Measurements from ENCODE around the gene CLCNKA.
A peak's percentile ranks its signal among the peaks of the same experiment; 100 is the strongest.

The CLCNKA gene

DNA sequence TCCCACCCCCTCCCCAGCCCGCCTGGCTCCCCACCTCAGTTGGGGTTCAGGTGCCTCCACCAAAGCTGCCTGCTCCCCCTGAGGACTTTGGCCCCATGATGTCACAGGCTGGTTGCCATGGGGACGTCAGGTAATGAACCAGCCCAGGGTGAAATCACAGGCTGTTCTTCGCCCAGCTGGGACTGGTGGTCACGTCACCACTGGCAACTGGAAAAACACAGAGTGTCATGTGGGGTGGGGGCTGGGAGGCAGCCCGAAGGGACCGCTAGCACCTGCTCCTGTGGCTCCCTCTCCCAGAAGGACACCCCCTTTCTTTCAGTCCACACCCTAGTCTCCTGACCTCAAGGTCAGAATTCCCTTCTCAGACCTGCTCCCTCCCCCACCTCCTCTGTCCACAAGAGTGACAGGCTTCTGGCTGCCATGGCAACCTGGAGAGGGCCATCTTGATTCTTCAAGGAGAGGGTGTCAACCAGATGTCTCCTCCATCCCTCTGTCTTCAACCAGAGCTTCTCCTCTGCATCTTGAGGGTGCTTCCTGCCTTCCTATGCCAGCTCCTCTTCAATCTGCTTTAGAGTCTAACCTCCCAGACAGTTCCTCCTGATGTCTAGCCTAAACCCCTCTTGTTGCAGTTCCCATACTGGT lies 45.4 kb downstream of the CLCNKA start:
- DNase-seq (ENCODE audit: low spot score in 2 of 2) (no peak), ATAC-seq (replicated peaks; ENCODE audit: extremely low read depth, poor library complexity, severe bottlenecking) (no peak)
- Mint-ChIP-seq H3K27ac (ENCODE audit: low read depth) (peak overlapping the region; percentile 38), H3K27me3 (peaks cover 10% of the 10 kb centered on the region), H3K9me3 (no peaks in the 10 kb centered on the region), H3K4me3 (no peak overlapping the region), H3K36me3 (ENCODE audit: insufficient read depth) (peaks cover 3% of the 10 kb centered on the region), H3K4me1 (peaks cover 39% of the 10 kb centered on the region)

DNA sequence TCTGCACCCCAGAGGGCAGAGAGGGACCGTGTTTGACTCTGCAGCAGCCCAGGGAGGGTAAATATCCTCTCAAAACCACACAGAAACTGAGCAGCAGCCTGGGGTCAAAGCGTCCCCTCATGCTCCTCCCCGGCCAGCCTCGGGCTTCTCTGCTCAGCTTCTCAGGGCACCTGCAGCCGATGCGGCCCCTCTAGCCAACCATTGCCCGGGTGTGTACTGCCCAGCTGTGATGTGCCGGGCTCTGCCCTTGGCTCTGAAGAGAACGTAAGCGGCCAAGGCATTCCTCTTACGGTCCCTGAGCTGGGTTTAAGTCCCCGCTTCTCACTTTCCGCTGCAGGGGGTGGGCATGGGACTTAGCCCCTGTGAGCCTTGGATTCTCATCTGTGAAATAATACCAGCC lies 46.1 kb downstream of the CLCNKA start:
- Mint-ChIP-seq H3K4me3 (no peak overlapping the region), H3K27ac (ENCODE audit: low read depth) (peak overlapping the region; percentile 38), H3K27me3 (peaks cover 10% of the 10 kb centered on the region), H3K4me1 (peaks cover 39% of the 10 kb centered on the region), H3K36me3 (ENCODE audit: insufficient read depth) (peaks cover 3% of the 10 kb centered on the region), H3K9me3 (no peaks in the 10 kb centered on the region)
- ATAC-seq (replicated peaks; ENCODE audit: extremely low read depth, poor library complexity, severe bottlenecking), result no peak
- DNase-seq (ENCODE audit: low spot score in 2 of 2), result no peak

DNA sequence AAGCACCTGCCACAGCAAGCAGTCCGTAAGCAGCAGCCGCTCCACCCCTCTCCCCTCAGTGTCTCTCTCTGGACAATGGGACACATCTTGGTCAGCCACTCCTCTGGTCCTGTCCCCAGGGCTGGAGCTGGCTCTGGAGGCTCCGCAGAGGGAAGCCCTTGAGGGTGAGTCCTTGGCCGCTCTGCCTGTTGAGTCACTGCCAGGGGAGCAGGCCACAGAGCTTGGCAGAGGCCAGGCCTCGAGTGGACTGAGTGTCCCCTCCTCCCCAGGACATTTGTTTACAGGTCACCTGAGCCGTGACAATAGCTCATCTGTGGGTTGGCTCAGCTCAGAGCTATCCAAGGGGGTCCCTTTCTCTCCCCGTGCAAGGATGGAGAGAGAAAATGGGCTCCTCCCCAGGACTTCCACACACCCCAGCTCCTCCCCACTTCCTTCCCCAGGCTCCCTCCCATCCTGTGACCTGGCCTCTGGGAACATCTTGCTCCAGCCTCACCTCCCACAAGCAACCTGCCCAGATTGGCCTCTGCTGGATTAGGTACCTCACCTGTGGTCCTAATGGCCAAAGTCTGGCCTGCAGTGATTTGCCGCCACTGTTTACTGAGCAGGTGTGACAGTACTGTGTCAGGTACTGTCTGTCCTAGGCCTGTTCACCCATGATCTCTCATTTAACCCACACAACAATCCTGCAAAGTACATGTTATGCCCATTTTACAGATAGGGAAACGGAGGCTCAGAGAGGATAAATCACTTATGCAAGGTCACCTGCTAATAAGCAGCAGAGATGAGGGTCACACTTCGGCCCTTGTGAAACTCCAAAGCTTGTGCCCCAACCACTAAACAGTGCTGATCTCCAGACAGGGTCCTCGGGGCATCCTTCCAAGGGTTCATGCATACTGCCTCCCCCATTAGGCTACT lies 46.8 kb downstream of the CLCNKA start:
- ATAC-seq (replicated peaks; ENCODE audit: extremely low read depth, poor library complexity, severe bottlenecking) (no peak), DNase-seq (ENCODE audit: low spot score in 2 of 2) (no peak)
- no peak overlapping the region for H3K27ac Mint-ChIP-seq (ENCODE audit: low read depth)
- H3K4me1 Mint-ChIP-seq, result peaks cover 39% of the 10 kb centered on the region
- no peak overlapping the region for H3K4me3 Mint-ChIP-seq
- H3K9me3 Mint-ChIP-seq, result no peaks in the 10 kb centered on the region
- H3K36me3 Mint-ChIP-seq (ENCODE audit: insufficient read depth), result peaks cover 3% of the 10 kb centered on the region
- peaks cover 10% of the 10 kb centered on the region for H3K27me3 Mint-ChIP-seq

DNA sequence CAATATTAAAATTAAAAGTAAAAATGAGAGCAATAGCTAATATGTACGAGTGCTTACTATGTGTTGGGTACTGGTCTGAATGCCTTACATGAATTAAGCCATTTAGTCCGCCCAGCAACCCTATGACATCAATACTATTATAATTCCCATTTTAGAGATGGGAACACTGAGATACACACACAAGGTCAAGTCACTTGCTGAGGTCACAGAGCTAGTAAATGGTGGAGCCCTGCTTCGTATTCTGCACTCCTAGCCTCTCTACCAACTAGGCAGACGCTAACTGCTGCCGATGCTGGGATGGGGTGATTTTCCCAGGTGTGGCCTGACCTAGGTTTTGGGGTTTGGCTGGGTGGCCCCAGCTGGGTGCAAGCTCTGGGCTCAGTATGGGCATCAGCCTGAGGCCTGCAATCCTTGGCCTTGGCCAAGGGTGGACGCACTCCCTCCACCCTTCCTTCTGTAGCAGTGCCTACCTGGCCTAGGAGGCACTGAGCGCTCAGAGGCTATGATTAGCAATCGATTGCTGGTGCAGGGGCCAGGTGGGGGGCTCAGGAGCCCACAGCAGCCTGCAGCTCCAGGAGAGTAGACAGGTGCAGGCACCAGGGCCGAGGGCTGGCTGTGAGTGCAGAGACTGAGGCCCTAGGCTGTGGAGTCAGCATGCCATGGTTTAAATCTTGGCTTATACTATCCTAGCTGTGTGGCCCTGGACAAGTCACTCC lies 49.0 kb downstream of the CLCNKA start:
- no peaks in the 10 kb centered on the region for H3K9me3 Mint-ChIP-seq
- DNase-seq (ENCODE audit: low spot score in 2 of 2) (no peak), ATAC-seq (replicated peaks; ENCODE audit: extremely low read depth, poor library complexity, severe bottlenecking) (no peak)
- peaks cover 28% of the 10 kb centered on the region for H3K4me1 Mint-ChIP-seq
- H3K4me3 Mint-ChIP-seq, result no peak overlapping the region
- H3K27ac Mint-ChIP-seq (ENCODE audit: low read depth), result no peak overlapping the region
- H3K27me3 Mint-ChIP-seq, result peaks cover under 1% of the 10 kb centered on the region
- H3K36me3 Mint-ChIP-seq (ENCODE audit: insufficient read depth), result peaks cover 3% of the 10 kb centered on the region

DNA sequence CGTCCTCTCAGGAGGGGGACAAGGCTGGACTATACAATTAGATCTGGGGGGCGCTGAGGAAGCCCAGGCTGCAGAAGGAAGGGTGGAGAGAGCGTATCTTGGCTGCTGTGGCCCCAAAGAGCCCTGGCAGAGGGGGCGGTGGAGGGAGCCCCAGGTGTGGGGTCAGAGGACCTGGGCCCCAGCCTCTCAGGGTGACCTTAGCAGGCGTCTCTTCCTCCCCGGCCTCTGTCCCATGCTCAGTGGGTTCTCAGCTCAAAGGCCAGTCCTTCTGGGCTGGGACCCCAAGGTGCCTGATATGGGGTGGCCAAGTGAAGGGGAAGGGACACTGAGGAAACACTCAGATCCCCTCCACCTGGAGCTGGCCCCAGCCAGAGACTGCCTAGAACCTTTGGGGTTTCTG lies 49.8 kb downstream of the CLCNKA start:
- Mint-ChIP-seq H3K36me3 (ENCODE audit: insufficient read depth) (peaks cover 3% of the 10 kb centered on the region), H3K9me3 (no peaks in the 10 kb centered on the region), H3K27me3 (no peaks in the 10 kb centered on the region), H3K4me1 (peaks cover 28% of the 10 kb centered on the region), H3K27ac (ENCODE audit: low read depth) (no peak overlapping the region), H3K4me3 (no peak overlapping the region)
- ATAC-seq (replicated peaks; ENCODE audit: extremely low read depth, poor library complexity, severe bottlenecking) (no peak), DNase-seq (ENCODE audit: low spot score in 2 of 2) (no peak)

DNA sequence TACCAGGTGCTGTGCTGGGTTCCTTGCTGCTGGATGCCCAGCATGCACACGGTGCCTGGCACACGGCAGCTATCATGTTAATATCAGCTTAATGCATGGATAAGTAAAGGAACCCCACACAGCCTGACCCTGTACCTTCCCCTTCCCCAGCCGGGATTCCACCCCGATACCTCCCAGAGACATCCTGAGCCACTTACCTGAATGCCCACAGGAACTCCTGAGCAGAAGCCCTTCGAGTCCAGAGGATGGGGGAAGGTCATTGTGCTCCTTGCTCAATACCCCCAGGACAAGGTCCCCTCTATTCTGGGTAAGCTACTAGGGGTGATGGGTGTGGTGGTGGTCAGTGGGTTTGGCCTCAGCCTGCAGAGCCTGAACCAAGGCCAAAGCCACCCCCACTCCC lies 50.3 kb downstream of the CLCNKA start:
- Mint-ChIP-seq H3K4me1 (peaks cover 28% of the 10 kb centered on the region), H3K9me3 (no peaks in the 10 kb centered on the region)

DNA sequence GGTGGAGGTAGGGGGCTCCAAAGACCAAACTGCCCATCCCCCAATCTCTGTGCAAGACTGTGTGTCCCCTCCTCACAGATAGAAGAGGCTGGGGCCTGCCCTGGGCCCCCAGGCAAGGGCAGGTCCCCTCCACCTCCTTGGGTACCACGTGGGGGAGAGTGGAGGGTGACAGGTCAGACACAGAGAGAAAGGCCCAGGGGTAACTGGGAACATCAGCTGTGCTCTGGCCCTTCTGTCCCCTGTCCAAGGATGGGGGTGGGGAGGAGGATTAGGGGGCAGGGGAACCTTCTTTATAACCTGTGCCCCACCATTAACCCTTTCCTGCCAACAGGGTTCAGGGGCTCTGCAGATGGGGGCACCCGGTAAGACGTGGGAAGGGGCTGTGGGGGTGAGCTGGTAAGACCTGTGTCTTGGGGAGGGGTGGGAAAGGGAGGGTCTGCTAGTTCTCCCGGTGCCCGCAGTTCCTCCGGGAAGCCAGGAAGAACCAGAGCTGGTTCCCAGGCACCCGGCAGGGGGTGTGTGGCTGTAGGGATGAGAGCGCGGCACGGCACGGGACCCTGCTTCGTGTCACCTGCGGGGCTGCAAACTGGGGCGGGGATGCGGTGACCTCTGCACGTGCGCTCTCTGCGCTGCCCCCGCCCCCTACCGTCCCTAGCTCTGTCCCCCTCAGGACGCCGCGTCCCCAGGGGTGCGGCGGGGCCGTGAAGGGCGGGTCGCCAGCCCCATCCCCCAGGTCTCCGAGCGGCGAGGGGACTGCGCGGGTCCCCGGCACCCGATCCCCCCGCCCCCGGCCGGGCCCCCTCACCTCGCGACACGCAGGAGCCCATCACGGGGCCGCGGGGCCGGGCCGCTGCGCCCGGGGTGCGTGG lies 51.0 kb downstream of the CLCNKA start:
- Mint-ChIP-seq H3K27ac (ENCODE audit: low read depth) (no peak overlapping the region), H3K4me3 (peak overlapping the region; percentile 29)

More for the DNA sequence above, 50.3 kb downstream of the CLCNKA start:
- Mint-ChIP-seq H3K27ac (ENCODE audit: low read depth) (no peak overlapping the region), H3K4me3 (no peak overlapping the region), H3K27me3 (no peaks in the 10 kb centered on the region), H3K36me3 (ENCODE audit: insufficient read depth) (peaks cover 3% of the 10 kb centered on the region)
- no peak for ATAC-seq (replicated peaks; ENCODE audit: extremely low read depth, poor library complexity, severe bottlenecking)
- no peak for DNase-seq (ENCODE audit: low spot score in 2 of 2)

DNA sequence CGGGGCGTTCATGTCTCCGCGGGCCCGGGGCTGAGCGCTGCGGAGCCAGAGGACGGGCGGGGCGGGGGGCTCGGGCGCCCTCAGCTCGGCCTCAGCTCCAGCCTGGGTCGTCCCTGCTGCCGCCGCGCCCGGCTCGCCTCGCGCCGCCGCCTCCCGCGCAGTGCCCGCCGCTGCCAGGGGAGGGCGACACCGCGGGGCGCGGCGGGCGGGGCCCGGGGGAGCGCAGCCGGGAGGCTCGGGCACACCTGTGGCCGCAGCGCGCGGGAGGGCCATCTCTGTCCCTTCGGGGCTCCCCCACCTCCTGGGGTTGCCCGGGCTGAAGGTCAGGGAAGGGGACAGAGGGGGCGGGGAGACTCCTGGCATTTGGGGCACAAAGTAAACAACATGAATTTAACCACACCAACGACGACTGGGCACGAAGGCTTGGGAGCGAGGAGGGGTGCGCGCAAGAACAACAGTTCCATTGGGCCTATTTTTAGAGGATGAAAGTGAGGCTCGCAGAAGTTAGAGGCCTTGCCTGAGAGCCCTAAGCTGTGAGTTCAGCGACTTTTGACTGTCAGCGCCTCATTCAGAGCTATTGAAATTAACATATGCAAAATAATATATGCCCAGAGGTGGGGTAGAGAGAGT lies 51.8 kb downstream of the CLCNKA start, which contains the start of gene FAM131C:
Gene FAM131C (minus strand): TSS at position 162 of the 630 bp plus-strand sequence. CDS start 209 bp downstream, outside the sequence.
- Mint-ChIP-seq H3K4me3 (peak within 1 kb of the TSS; percentile 29), H3K27me3 (no peaks in the 10 kb centered on the region), H3K4me1 (peaks cover 28% of the 10 kb centered on the region), H3K36me3 (ENCODE audit: insufficient read depth) (peaks cover 3% of the 10 kb centered on the region), H3K9me3 (no peaks in the 10 kb centered on the region), H3K27ac (ENCODE audit: low read depth) (no peak within 1 kb of the TSS)
- ATAC-seq (replicated peaks; ENCODE audit: extremely low read depth, poor library complexity, severe bottlenecking), result peak; percentile 68
- DNase-seq (ENCODE audit: low spot score in 2 of 2), result peak in 1 of 2 donors; percentile 25

More for the DNA sequence above, 51.0 kb downstream of the CLCNKA start:
- ATAC-seq (replicated peaks; ENCODE audit: extremely low read depth, poor library complexity, severe bottlenecking) (no peak), DNase-seq (ENCODE audit: low spot score in 2 of 2) (no peak)
- Mint-ChIP-seq H3K36me3 (ENCODE audit: insufficient read depth) (peaks cover 3% of the 10 kb centered on the region), H3K27me3 (no peaks in the 10 kb centered on the region), H3K9me3 (no peaks in the 10 kb centered on the region), H3K4me1 (peaks cover 28% of the 10 kb centered on the region)

DNA sequence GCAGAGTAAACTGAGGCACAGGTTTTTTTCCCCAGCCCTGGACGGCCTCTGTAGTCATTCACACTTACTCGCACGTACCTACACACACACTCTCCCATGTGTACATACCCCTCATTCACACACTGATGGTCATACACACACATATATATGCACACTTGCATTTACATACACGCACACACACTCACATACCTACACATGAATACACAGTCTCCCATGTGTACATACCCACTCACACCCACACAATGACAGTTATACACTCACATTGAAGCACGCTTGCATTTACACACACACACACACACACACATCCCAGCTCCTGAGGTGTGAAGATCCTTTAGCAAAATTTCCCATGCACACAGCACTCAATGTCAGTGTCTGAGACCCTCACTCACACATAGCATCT lies 52.4 kb downstream of the CLCNKA start:
- DNase-seq (ENCODE audit: low spot score in 2 of 2), result no peak
- ATAC-seq (replicated peaks; ENCODE audit: extremely low read depth, poor library complexity, severe bottlenecking), result no peak
- H3K4me1 Mint-ChIP-seq, result peaks cover 34% of the 10 kb centered on the region
- H3K4me3 Mint-ChIP-seq, result peak overlapping the region; percentile 27
- H3K27me3 Mint-ChIP-seq, result no peaks in the 10 kb centered on the region
- no peaks in the 10 kb centered on the region for H3K9me3 Mint-ChIP-seq
- H3K27ac Mint-ChIP-seq (ENCODE audit: low read depth), result no peak overlapping the region
- H3K36me3 Mint-ChIP-seq (ENCODE audit: insufficient read depth), result peaks cover 5% of the 10 kb centered on the region

DNA sequence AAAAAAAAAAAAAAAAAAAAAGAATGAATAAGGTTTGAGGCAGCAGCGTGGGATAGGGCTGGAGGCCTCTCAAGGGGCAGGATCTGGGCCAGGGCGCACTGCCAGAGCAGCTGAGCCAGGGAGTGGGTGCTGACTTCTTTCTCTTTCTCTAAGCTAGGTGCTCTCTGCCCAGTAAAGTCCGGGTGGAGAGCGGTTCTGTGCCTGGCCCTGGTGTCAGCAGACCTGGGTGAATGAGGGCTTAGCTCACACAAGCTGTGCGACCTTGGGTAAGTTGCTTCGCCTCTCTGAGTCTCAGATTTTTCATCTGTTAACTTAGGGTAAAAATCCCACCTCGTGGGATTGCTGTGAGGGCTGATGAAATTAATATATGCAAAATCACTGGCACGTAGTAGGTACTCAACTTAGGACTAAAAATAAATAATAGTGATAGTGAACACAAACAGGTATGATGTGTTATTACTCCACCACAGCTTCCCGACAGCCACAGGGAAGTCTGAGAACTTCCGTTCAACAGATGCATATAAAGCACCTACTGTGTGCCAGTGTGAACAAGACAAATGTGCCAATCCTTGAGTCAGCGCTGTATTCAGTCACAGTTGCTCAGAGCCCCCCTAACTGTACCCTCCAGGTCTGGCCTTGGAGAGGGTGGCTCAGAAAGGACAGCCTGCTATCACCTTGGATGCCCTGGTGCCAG lies 53.6 kb downstream of the CLCNKA start:
- no peaks in the 10 kb centered on the region for H3K27me3 Mint-ChIP-seq
- ATAC-seq (replicated peaks; ENCODE audit: extremely low read depth, poor library complexity, severe bottlenecking), result no peak
- no peak for DNase-seq (ENCODE audit: low spot score in 2 of 2)

More for the DNA sequence above, 53.6 kb downstream of the CLCNKA start:
- Mint-ChIP-seq H3K27ac (ENCODE audit: low read depth) (no peak overlapping the region), H3K4me1 (peaks cover 30% of the 10 kb centered on the region), H3K9me3 (no peaks in the 10 kb centered on the region), H3K4me3 (no peak overlapping the region), H3K36me3 (ENCODE audit: insufficient read depth) (peaks cover 2% of the 10 kb centered on the region)

Measured in central memory CD8-positive, alpha-beta T cell (primary cell).